ENCODE measurements around the gene CAMTA2.
"Not testable (repeated sequence)": the region's sequence is repeated elsewhere in the genome, so short reads cannot be mapped to it uniquely, and the experiment has no call there.

Gene CAMTA2, protein sequence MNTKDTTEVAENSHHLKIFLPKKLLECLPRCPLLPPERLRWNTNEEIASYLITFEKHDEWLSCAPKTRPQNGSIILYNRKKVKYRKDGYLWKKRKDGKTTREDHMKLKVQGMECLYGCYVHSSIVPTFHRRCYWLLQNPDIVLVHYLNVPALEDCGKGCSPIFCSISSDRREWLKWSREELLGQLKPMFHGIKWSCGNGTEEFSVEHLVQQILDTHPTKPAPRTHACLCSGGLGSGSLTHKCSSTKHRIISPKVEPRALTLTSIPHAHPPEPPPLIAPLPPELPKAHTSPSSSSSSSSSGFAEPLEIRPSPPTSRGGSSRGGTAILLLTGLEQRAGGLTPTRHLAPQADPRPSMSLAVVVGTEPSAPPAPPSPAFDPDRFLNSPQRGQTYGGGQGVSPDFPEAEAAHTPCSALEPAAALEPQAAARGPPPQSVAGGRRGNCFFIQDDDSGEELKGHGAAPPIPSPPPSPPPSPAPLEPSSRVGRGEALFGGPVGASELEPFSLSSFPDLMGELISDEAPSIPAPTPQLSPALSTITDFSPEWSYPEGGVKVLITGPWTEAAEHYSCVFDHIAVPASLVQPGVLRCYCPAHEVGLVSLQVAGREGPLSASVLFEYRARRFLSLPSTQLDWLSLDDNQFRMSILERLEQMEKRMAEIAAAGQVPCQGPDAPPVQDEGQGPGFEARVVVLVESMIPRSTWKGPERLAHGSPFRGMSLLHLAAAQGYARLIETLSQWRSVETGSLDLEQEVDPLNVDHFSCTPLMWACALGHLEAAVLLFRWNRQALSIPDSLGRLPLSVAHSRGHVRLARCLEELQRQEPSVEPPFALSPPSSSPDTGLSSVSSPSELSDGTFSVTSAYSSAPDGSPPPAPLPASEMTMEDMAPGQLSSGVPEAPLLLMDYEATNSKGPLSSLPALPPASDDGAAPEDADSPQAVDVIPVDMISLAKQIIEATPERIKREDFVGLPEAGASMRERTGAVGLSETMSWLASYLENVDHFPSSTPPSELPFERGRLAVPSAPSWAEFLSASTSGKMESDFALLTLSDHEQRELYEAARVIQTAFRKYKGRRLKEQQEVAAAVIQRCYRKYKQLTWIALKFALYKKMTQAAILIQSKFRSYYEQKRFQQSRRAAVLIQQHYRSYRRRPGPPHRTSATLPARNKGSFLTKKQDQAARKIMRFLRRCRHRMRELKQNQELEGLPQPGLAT

DNA sequence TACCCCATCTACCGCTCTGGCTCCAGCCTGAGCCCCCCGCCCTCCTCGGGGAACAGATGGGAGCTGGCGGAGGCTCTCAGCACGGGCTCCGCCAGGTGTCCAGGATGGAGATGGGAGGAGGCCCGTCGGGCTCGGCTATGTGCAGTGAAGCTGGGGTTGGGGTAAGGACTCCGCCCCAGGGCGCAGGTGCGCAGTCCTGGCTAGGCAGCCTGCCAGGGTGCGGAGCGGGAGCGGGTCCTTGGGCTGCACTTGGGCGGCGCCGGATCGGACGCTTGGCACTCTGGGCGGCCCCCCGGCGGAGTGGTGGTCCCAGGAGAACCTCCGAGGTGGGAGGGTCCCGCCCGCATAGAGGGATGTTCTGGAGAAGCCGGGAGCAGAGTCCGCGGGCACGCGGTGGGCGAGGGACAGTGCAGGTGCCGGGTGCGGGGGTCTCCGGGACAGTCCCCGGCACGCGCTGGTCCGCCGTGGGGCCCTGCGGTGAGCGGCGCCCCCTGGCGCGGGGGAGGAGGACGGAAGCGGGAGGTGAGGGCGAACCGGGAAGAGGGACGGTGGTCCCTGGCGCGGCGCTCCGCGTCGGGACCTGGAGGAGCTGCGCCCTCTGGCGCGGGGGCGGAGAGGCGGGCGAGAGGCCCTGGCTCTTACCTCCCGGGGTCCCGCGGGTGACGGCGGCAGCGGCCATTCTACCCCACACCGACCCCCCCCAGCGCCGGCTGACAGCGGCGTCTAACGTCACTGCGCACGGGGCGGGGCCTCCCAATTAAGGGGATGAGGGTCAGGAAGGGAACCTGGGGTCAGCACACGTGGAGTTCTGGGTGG is at the start of gene CAMTA2:
Gene CAMTA2 (minus strand): TSS at position 725 of the 816 bp plus-strand sequence. CDS start 1,453 bp downstream, outside the sequence.
- DNase-seq (ENCODE audit: low read depth): peak; percentile 84

DNA sequence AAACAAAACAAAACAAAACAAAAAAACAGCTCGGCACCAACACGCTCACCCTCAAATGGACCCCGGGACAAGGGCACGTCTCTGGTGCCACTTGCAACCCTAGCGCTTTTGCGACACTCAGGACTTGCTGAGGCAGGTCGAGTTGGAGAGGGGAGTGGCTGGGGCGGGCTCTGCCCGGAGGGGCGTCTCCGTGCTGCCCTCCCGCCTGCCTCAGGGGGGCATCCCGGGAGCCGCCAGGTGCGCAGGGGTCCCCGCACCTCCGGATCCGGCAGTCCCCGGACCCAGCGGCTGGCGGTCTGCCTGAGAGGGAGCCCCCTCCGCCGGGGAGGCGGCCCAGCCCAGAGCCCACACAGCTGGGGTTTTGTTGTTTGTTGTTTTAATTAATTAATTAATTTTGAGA is 47.8 kb upstream of the CAMTA2 start, which contains the start of gene SLC52A1:
Gene SLC52A1 (minus strand): TSS at position 112 of the 400 bp plus-strand sequence. CDS start 820 bp downstream, outside the sequence.
- no peak for DNase-seq (ENCODE audit: low read depth)

DNA sequence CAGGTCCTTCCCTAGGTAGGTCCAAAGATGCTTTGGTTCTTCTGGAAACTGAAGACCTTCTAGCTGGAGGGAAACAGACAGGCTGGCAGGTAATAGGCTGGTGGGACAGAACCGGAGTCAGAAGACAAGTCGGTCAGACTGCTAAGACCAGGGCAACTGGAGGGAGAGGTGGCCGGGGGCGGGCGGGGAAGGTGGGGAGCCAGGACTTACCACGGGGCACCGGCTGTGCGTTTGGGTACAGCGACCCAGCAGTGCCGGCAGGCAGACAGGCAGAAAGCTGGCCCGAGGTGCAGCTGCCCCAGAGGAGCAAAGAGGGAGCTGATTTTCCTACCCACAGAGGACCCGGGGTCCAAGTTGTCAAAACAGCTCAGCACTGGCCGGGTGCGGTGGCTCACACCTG is 47.2 kb upstream of the CAMTA2 start:
- no peak for DNase-seq (ENCODE audit: low read depth)

DNA sequence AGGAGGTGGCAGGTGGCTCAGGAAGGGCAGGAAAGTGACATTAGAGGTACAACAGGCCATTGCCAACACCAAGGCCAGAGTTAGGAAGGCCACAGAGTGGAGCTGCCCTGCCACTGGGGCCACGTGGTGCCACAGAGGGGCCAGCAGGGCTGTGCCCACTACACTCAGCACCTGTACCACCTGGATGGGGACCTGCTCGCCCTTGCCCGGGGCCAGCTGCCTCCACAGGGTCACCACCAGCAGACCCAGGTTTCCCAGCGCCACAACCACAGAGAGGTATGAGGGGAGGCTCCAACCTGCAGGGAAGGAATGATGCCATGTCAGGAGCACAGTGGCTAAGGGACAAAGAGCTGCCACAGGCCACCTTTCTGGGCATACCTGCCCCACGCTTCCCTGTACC is 46.6 kb upstream of the CAMTA2 start:
- DNase-seq (ENCODE audit: low read depth): no peak

DNA sequence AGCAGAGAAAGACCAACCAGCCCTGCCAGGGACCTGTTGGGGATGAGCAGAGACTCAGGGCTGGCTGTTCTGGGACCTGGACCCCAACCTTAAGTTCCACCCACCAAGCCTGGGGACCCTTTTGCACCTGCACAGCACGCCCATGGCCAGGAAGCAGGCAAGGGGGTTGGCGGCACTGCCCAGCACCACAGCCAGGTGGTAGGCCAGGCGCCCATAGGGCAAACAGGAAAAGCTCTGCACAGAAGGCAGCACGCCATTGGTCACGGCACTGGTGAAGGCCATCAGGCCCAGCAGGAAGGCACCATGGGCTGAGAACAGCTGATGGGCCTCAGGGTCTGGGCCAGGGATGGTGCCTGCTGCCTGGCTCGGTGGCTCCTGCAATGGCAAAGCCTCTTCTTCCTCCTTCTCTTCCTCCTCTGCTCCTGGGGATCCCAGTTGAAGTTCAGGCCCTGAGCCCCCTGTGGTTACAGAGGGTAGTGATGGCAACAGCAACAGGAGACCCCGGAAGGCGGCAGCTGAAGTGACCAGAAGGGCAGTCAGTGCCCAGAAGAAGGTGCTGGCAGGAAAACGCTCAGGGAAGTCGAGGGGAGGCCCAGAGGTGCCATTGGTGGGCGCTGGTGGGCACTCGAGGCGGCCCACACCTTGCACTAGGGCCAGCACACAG is 46.0 kb upstream of the CAMTA2 start:
- DNase-seq (ENCODE audit: low read depth): no peak

DNA sequence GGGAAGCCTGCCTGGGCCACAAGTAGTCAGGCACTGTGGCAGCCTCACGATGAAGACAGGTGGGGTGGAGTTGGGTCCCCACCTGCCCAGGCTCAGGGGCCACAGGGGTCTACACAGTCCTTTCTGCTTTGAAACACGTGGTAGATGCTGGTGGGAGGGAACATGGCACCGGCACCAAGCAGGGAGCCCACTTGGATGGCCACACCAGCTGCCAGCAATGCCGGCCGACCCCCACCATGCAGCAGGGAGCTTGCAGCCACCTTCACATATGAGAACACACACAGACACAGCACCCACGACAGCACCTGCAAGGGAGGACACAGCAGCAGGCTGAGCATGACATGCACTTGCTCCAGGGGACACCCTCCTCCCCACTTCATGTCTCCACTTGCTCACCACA is 45.4 kb upstream of the CAMTA2 start:
- DNase-seq (ENCODE audit: low read depth): no peak

DNA sequence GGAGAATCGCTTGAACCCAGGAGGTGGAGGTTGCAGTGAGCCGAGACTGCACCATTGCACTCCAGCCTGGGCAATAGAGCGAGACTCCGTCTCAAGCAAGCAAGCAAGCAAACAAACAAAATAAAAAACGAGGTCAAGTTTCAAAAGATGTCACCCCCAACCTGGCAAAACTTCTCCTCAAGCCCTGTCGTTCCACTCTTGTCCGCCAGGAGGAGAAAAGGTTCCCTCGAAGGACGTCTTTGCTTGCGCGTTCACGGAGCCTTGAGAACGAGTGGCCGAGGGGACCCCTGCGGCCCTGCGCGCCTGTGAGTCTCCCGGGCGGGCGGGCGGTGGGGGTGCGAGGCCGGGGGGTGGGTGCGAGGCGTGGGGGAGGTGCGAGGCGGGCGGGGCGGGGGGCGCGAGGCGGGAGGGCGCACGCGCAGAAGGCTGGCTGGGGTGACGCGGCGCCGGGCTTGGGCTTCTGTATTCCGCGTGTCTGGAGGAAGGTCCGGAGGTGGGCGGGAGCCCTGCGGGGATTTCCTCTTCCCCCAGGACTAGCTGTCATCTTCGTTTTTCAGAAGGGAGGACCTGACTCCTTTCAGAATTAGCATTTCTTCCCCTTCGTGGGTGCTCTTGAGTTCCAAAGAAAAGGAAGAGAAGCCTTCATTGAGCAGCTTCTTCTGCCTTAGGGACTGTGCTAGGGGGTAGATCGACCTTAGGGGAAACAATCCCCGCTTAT is 44.0 kb upstream of the CAMTA2 start:
- peak; percentile 78 for DNase-seq (ENCODE audit: low read depth)

DNA sequence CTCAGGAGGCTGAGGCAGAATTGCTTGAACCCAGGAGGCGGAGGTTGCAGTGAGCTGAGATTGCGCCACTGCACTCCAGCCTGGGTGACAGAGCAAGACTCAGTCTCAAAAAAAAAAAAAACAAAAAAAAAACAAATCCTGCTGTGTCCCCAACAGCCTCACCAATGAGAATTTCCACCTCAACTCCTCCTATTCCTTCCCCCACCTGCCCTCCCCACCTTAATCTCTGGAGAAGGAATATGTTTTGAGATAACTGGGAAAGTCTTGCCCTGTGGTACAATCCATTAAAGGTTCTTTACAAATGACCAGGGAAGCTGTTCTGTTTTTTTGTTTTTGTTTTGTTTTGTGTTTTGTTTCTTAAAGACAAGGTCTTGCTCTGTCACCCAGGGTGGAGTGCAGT is 42.7 kb upstream of the CAMTA2 start:
- DNase-seq (ENCODE audit: low read depth): not testable (repeated sequence)

DNA sequence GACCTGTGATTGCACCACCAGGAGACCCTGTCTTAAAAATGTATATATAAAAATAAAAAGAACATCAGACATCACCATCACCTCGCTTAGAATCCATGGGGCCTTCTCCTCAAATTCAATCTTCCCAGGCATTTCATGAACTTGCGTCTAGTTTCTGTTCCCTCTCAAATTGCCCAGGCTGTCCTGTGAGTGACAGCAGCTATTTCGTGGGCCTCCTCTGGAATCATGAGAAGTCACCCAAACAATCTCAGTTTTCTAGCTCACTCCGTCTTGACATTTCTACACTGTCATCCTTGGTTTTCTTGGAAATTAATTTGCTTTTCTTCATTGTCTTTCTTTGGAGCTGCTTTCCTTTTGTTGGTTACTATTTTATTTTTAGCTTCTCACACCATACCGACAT is 40.4 kb upstream of the CAMTA2 start:
- no peak for DNase-seq (ENCODE audit: low read depth)

DNA sequence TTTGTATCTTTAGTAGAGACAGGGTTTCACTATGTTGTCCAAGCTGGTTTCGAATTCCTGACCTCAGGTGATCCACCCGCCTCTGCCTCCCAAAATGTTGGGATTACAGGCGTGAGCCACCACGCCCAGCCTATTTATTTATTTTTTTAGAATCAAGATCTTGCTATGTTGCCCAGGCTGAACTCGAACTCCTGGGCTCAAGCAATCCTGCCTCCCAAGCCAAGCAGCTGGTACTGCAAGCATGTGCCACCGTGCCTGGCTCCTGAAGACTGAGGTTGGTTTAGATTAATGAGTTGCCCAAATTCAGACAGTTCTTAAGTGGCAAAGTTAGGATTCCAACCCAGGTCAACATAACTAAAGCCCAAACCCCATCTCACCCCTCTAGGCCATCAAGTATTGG is 39.8 kb upstream of the CAMTA2 start:
- no peak for DNase-seq (ENCODE audit: low read depth)

DNA sequence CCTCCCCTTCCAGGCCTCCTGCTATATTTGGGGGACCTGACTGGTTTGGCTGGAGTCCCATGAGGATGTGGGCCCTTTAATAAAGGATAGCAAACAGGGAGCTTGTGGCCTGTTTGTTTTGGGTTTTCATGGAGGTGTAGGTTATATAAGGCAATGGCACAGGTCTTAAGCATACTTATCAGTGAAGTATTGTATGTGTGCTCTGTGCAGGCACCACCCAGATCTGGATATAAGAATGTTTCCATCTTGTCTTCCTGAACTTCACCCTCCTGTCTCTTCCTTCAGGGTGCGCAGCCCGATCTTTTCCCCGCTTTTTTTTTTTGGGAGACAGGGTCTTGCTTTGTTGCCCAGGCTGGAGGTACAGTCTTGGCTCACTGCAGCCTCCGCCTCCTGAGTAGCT is 37.1 kb upstream of the CAMTA2 start:
- DNase-seq (ENCODE audit: low read depth): no peak

DNA sequence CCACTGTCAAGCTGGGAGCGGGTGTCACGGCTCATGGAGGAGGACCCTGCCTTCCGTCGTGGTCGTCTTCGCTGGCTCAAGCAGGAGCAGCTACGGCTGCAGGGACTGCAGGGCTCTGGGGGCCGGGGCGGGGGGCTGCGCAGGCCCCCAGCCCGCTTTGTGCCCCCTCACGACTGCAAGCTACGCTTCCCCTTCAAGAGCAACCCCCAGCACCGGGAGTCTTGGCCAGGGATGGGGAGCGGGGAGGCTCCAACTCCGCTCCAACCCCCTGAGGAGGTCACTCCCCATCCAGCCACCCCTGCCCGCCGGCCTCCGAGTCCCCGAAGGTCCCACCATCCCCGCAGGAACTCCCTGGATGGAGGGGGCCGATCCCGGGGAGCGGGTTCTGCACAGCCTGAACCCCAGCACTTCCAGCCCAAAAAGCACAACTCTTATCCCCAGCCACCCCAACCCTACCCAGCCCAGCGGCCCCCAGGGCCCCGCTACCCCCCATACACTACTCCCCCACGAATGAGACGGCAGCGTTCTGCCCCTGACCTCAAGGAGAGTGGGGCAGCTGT is 36.2 kb upstream of the CAMTA2 start:
- DNase-seq (ENCODE audit: low read depth): no peak

DNA sequence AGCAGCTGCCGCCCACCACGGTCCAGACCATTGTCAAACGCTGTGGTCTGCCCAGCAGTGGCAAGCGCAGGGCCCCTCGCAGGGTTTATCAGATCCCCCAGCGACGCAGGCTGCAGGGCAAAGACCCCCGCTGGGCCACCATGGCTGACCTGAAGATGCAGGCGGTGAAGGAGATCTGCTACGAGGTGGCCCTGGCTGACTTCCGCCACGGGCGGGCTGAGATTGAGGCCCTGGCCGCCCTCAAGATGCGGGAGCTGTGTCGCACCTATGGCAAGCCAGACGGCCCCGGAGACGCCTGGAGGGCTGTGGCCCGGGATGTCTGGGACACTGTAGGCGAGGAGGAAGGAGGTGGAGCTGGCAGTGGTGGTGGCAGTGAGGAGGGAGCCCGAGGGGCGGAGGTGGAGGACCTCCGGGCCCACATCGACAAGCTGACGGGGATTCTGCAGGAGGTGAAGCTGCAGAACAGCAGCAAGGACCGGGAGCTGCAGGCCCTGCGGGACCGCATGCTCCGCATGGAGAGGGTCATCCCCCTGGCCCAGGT is 34.8 kb upstream of the CAMTA2 start:
- DNase-seq (ENCODE audit: low read depth): no peak

DNA sequence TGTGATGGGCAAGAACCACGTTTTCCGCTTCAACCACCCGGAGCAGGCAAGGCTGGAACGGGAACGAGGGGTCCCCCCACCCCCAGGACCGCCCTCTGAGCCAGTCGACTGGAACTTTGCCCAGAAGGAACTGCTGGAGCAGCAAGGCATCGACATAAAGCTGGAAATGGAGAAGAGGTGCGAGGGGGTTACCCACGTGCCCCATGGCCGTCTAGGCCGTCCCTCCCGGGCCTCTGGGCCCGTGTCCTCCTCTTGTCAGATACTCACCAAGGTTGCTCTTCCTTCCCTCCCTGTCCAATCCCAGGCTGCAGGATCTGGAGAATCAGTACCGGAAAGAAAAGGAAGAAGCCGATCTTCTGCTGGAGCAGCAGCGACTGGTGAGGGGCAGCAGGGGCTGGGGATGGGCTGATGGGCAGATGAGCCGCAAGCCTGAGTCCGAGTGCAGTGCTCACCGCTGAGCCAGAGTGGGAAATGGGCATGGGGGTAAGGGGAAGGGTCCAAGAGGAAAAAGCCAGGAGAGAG is 33.1 kb upstream of the CAMTA2 start:
- DNase-seq (ENCODE audit: low read depth): no peak

DNA sequence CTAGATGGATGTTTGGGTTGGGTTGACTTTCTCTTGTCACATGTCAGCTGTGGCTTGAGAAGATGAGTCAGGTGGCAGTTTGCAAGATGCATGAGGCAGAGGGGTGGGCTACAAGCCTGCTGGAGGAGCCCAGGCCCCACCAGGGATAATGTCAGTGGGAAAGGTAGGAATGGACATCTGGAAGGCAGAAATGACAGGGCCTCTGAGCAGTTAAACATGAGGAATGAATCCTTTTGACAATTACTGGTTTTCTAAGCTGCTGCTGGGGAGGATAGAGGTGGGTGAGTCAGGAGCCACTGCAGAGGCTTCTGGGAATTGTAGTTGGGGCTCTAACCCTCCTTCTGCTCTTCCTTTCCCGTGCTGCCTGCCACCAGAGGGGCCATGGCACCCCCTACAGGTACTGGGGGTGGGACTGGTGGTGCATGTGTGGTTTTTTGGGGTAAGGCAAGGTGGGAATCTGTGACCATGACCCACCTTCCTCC is 32.0 kb upstream of the CAMTA2 start:
- peak; percentile 32 for DNase-seq (ENCODE audit: low read depth)

DNA sequence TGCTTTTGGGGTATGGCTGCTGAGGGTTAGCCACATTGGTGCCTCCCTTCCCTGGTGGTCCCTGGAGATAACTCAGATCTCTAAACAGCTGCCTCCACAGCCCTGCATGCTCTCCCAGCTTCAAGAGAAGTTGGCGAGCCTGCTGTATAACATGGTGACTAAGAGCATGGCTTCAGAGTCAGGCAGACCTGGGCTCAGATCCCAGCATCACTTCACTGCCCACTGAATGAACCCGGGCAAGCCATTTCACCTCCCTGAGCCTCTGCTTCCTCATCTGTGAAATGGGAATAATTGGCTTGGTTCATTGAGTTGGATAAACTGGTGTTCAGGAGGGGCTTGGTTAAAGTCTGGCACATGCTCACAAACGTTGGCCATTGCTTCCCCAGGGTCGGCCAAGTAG is 26.9 kb upstream of the CAMTA2 start:
- DNase-seq (ENCODE audit: low read depth): no peak

DNA sequence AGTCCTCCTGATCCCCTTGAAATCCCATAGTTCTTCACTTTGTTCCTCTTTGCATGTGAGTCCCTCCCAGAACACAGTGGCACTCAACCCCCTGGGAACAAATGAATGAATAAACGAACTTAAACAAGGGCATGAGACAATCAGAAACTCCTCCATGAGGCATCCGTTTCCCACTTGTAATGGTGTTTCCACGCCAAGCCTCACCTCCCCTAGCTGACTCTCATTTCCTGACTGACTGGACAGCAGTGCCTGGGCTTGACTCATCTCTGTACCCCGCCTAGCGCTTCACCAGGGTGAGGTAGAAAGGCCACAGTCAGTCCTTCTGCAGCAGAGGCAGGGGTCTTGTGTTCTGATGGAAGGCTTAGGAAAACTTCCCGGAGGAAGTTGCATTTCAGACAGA is 24.5 kb upstream of the CAMTA2 start:
- DNase-seq (ENCODE audit: low read depth): no peak

DNA sequence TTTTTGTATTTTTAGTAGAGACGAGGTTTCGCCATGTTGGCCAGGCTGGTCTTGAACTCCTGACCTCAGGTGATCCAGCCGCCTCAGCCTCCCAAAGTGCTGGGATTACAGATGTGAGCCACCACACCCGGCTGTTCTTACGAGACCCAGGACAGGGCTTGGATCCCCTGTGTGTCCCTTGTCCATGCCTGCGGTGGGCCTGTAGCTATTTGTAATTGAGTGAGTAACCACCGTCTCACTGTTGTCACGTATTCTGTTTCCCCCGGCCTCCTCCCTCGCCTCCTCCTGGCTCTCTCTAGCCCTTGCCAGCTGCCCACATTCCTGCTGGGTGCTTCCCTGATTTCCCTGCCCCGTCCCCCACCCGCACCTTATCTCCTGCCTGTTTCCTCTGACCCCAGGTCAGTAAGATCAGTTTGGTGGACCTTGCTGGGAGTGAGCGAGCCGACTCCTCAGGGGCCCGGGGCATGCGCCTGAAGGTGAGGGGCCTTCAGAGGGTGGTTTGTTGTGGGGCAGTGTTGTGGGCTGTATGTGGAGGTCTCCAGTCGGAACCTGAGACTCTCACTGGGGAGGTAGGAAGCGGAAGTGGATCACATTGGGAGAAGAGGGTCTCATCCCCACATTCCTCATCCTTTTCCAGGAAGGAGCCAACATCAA is 15.9 kb upstream of the CAMTA2 start:
- no peak for DNase-seq (ENCODE audit: low read depth)
